GM12878 (cell line): ENCODE measurements around the gene ZNF366. TPM values are rescaled to one million over a fixed set of nuclear protein-coding genes. Genes with fewer than 3 reads are reported as not detected.

ENCODE experiments used
- ATAC-seq: fragments of 200-7000 bp; cut with Tn5 transposase; 3 replicates; pipeline ENCODE4 v1.9.1; 2020; ENCODE audit warnings: mild to moderate bottlenecking, moderate library complexity
- BruUV-seq: library from RNA; stranded (reverse); fragments of 400-500 nt; replicated peaks from 2 replicates; lab custom pipeline; 2021; lab: Mats Ljungman, UMichigan
- CTCF ChIA-PET: fragments of 300-600 bp; sonication (Branson Sonifier 250); formaldehyde crosslinking; extraction: SDS; loops from one replicate; lab custom pipeline; 2021; ENCODE audit warnings: inconsistent platforms; lab: Yijun Ruan, JAX
- POLR2A ChIA-PET: fragments of 350-600 bp; formaldehyde crosslinking; extraction: SDS; loops from one replicate; lab custom pipeline; 2021; ENCODE audit warnings: inconsistent platforms; lab: Charles Lee
- RAD21 ChIA-PET: fragments of 300-600 bp; sonication (Branson Sonifier 250); formaldehyde crosslinking; loops from one replicate; lab custom pipeline; 2023; ENCODE audit warnings: antibody characterized with exemption; ENCODE audit not compliant: unreplicated experiment; lab: Charles Lee
- SMC1A ChIA-PET: fragments of 300-600 bp; sonication (Branson Sonifier 250); formaldehyde crosslinking; loops from one replicate; lab custom pipeline; 2023; ENCODE audit not compliant: unreplicated experiment, uncharacterized antibody; lab: Charles Lee
- DNase-seq: peaks from one replicate; pipeline ENCODE4 v3.0.0-alpha.2; 2011; ENCODE audit warnings: low read depth, low spot score
- FAIRE-seq: peaks from 3 replicates; lab custom pipeline; 2011; peaks lifted over from hg19 to GRCh38; lab: Jason Lieb, UNC
- H2AFZ ChIP-seq: 2 replicates; pipeline ENCODE4 v1.6.0; 2011; ENCODE audit warnings: low read depth, low read length, control low read depth; ENCODE audit not compliant: control insufficient read depth
- H3K27ac ChIP-seq: 2 replicates; pipeline ENCODE4 v1.5.1; 2011; ENCODE audit warnings: control low read depth; ENCODE audit not compliant: control insufficient read depth, insufficient read depth
- H3K27me3 ChIP-seq, 2 experiments: replicated peaks in 1 of 2; 2 replicates each; pipeline versions ENCODE4 v1.6.0 to v1.6.1; 2011; ENCODE audit warnings: low read length in 1 of 2; ENCODE audit not compliant: control insufficient read depth in 2 of 2, insufficient read depth in 2 of 2
- H3K36me3 ChIP-seq, 2 experiments: 2 replicates each; pipeline ENCODE4 v1.5.1; 2011; ENCODE audit warnings: low read length in 1 of 2; ENCODE audit not compliant: control insufficient read depth in 2 of 2, insufficient read depth in 2 of 2
- H3K4me1 ChIP-seq: 2 replicates; pipeline ENCODE4 v1.6.1; 2011; ENCODE audit warnings: mild to moderate bottlenecking, low read length, moderate library complexity, mixed read lengths; ENCODE audit not compliant: control insufficient read depth, insufficient read depth
- H3K4me2 ChIP-seq: 2 replicates; pipeline ENCODE4 v1.6.0; 2011; ENCODE audit warnings: control low read depth; ENCODE audit not compliant: control insufficient read depth, insufficient read depth
- H3K4me3 ChIP-seq: fragments of 200-600 bp; sonication (generic); 2 replicates; pipeline ENCODE4 v1.5.1; 2016
- H3K79me2 ChIP-seq: 2 replicates; pipeline ENCODE4 v1.6.0; 2011; ENCODE audit warnings: low read length; ENCODE audit not compliant: control insufficient read depth, insufficient read depth
- H3K9ac ChIP-seq: 2 replicates; pipeline ENCODE4 v1.8.0; 2011; ENCODE audit warnings: low read length, control low read depth, mixed read lengths; ENCODE audit not compliant: control insufficient read depth, insufficient read depth
- H3K9me3 ChIP-seq: replicated peaks from 3 replicates; pipeline ENCODE4 v1.5.1; 2011; ENCODE audit warnings: mild to moderate bottlenecking, low read length; ENCODE audit not compliant: control insufficient read depth, insufficient read depth
- H4K20me1 ChIP-seq: 2 replicates; pipeline ENCODE4 v1.6.0; 2011; ENCODE audit not compliant: control insufficient read depth, insufficient read depth
- RAD21 ChIP-seq: IDR thresholded peaks from 2 replicates; pipeline ENCODE4 v1.6.1; 2011; ENCODE audit warnings: mild to moderate bottlenecking, low read depth, low read length, moderate library complexity; ENCODE audit not compliant: insufficient read depth
- RB1 ChIP-seq: fragments of 450-650 bp; formaldehyde crosslinking; IDR thresholded peaks from 2 replicates; pipeline ENCODE4 v1.6.1; 2017; ENCODE audit warnings: mild to moderate bottlenecking, borderline replicate concordance
- SMC3 ChIP-seq: IDR thresholded peaks from 2 replicates; pipeline ENCODE4 v1.6.1; 2011; ENCODE audit warnings: low read length, improper control_type of control experiment, borderline replicate concordance
- WGBS: methylation state at CpG from one replicate; pipeline ENCODE4 v1.1.6; 2016; ENCODE audit warnings: low lambda C conversion rate; ENCODE audit not compliant: insufficient replicate concordance, insufficient coverage; ENCODE audit errors: missing lambda C conversion rate; 5-methylcytosine and 5-hydroxymethylcytosine counted together
- in situ Hi-C: fragments of 300-500 bp; cut with MboI; formaldehyde crosslinking; loops from 9 replicates; pipeline ENCODE4 v1.14.3; 2018; ENCODE audit warnings: mixed read lengths
- intact Hi-C: fragments of 100-400 bp; cut with micrococcal nuclease; formaldehyde crosslinking; loops from one replicate; pipeline ENCODE4 v1.14.2; 2022; ENCODE audit not compliant: unreplicated experiment
- polyA plus RNA-seq, 11 experiments: library from polyadenylated mRNA; depleted of rRNA in 4 of 11; unstranded in 6 of 11; stranded (reverse) in 5 of 11; fragments of >200 nt; fragmentation: Nextera tagmentation in 4 of 11; fragmentation: Illumina TruSeq in 1 of 11; extraction: Ambion mirVana in 4 of 11; extraction: Trizol in 1 of 11; gene quantifications; 1 replicate in 1 of 11; 2 replicates in 10 of 11; pipeline versions ENCODE4 v1.2.1 to v1.2.3, GENCODE V29; 2011 to 2016; ENCODE audit warnings: inconsistent platforms in 2 of 11, missing spikeins in 2 of 11, low read depth in 1 of 11
- total RNA-seq, 4 experiments: library from RNA; depleted of rRNA in 3 of 4; stranded (reverse); fragments of >200 nt in 3 of 4; fragmentation: Illumina TruSeq in 1 of 4; extraction: Trizol in 1 of 4; gene quantifications; 2 replicates each; pipeline versions ENCODE4 v1.2.1 to v1.2.3, GENCODE V29; 2013 to 2021
- TF ChIP-seq, protein P1 (sequence below), 3 experiments: IDR thresholded peaks in 2 of 3; conservative IDR thresholded peaks in 1 of 3; 2 replicates each; pipeline ENCODE4 v1.5.1; 2011; ENCODE audit warnings: low read depth in 3 of 3, low read length in 3 of 3, mild to moderate bottlenecking in 3 of 3, control low read depth in 2 of 3, moderate library complexity in 2 of 3, inconsistent platforms in 1 of 3, mixed read lengths in 1 of 3; ENCODE audit not compliant: control insufficient read depth in 2 of 3, insufficient read depth in 1 of 3; ENCODE audit errors: extremely low read depth in 1 of 3

The ZNF366 gene
- total and polyA plus RNA-seq, 10 of the 15 experiments (the other 5 are each of a cell fraction or from before 2014, with no cell fraction given), result 0.01 to 0.18 (median 0.04) TPM; not detected in 6

DNA sequence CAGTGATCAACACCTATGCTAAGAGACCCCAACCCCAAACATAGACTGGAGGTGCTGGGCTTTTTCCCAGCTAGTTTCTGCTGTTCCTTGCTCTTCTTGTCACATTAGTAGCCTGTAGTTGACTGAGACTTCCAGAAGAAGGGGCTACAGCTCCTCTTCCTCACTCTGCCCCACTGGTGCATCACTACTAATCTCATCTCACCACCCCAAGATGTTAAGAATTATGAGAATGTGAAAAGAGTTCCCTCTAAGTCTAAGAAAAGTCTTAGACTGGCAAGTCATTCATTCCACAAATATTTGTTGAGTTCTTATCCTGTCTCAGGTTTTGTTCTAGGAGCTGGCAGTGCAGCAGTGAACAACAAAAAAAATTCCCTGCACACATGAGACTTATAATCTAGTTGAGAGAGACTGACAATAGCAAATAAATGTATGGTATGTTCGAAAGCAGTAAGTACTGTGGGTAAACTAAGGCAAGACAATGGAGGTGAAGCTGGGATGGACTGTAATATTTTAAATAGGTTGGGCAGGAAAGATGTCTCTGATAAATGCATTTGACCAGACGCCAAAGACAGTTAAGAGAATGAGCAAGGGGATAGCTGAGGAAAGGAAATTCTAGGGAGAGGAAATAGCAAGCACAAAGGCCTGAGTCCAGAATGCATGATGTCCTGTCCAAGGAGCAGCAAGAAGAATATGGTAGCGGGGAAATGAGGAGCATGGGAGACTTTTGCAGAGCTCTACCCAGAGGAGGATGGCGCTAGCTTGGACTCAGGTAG, 94.7 kb downstream of the ZNF366 start:
- WGBS, result 78% methylated on average over 4 of the region's 4 CpGs
- intact Hi-C loops, result no loop called here
- no peaks in the 10 kb centered on the region for H4K20me1 ChIP-seq
- H3K4me1 ChIP-seq, result peaks cover 8% of the 10 kb centered on the region; the same call in 1 of the 2 replicates
- H3K79me2 ChIP-seq, result no peaks in the 10 kb centered on the region
- ChIA-PET RAD21 (interaction anchor here (0.8 to 3.6 kb wide), 5 partner anchors 13 to 112 kb away, joined by 3 to 34 read pairs (median 3); no protein-coding TSS in a partner anchor), SMC1A (interaction anchor here (0.5 to 4.9 kb wide), 16 partner anchors 10 to 174 kb away, joined by 3 to 58 read pairs (median 4); no protein-coding TSS in a partner anchor), CTCF (interaction anchor here (1.0 to 2.8 kb wide), 10 partner anchors 9 to 113 kb away, joined by 3 to 33 read pairs (median 4); no protein-coding TSS in a partner anchor), POLR2A (interaction anchor here (0.5 kb wide), 1 partner anchor 432 kb away, joined by 3 read pairs; no protein-coding TSS in a partner anchor)
- no peak overlapping the region for H3K9ac ChIP-seq
- TF ChIP-seq, protein P1, sequence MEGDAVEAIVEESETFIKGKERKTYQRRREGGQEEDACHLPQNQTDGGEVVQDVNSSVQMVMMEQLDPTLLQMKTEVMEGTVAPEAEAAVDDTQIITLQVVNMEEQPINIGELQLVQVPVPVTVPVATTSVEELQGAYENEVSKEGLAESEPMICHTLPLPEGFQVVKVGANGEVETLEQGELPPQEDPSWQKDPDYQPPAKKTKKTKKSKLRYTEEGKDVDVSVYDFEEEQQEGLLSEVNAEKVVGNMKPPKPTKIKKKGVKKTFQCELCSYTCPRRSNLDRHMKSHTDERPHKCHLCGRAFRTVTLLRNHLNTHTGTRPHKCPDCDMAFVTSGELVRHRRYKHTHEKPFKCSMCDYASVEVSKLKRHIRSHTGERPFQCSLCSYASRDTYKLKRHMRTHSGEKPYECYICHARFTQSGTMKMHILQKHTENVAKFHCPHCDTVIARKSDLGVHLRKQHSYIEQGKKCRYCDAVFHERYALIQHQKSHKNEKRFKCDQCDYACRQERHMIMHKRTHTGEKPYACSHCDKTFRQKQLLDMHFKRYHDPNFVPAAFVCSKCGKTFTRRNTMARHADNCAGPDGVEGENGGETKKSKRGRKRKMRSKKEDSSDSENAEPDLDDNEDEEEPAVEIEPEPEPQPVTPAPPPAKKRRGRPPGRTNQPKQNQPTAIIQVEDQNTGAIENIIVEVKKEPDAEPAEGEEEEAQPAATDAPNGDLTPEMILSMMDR (IDR thresholded peaks at IDR 0.05 in 2 of 3, conservative IDR thresholded peaks at IDR 0.05 in 1 of 3; ENCODE audit: control insufficient read depth in 2 of 3, extremely low read depth in 1 of 3, insufficient read depth in 1 of 3, low read depth in 3 of 3, low read length in 3 of 3), result peak in 2 of 3 experiments; percentile 7 to 18; a peak in 2 of 6 replicates
- TF ChIP-seq SMC3 (peak; percentile 38; the same call in 1 of the 2 replicates), RB1 (no peak), RAD21 (peak; percentile 60)
- H3K9me3 ChIP-seq, result no peaks in the 10 kb centered on the region
- in situ Hi-C loops, result no loop called here
- no peak overlapping the region for H3K4me3 ChIP-seq
- DNase-seq, result no peak
- H3K27me3 ChIP-seq, result no peaks in the 10 kb centered on the region
- H3K27ac ChIP-seq, result no peak overlapping the region
- H2AFZ ChIP-seq, result no peak overlapping the region
- no peak for FAIRE-seq
- H3K4me2 ChIP-seq, result no peak overlapping the region
- BruUV-seq, result no TSS peak
- ATAC-seq, result no peak
- H3K36me3 ChIP-seq, result no peaks in the 10 kb centered on the region
